GM23248 (cell line): Measurements from ENCODE around the gene CLTB.

Experiments used
- EZH2 ChIP-seq: fragments of 200-600 bp; sonication (generic); IDR thresholded peaks from 2 replicates; pipeline ENCODE4 v1.6.1; 2018; ENCODE audit warnings: antibody characterized with exemption, mild to moderate bottlenecking; ENCODE audit not compliant: insufficient read depth, poor library complexity, severe bottlenecking
- EZH2phosphoT487 ChIP-seq: fragments of 200-600 bp; sonication (generic); IDR thresholded peaks from 2 replicates; pipeline ENCODE4 v1.6.1; 2018; ENCODE audit warnings: antibody characterized with exemption, moderate library complexity, mild to moderate bottlenecking, low read depth; ENCODE audit not compliant: insufficient read depth

GRCh38 chr5:176366232-176366894 lies 50.0 kb downstream of the CLTB start:
- TF ChIP-seq EZH2phosphoT487 = no peak
- TF ChIP-seq EZH2 = no peak
